HepG2 (cell line): ENCODE data around the gene PAQR7. TPM values are rescaled to one million over a fixed set of nuclear protein-coding genes. Genes with fewer than 3 reads are reported as not detected.

Experiments used
- CREB1 ChIP-seq, 2 experiments: fragments of 450-650 bp in 1 of 2; IDR thresholded peaks; 2 replicates each; pipeline ENCODE4 v1.6.1; 2016 to 2017; ENCODE audit warnings: control low read depth in 1 of 2, mild to moderate bottlenecking in 1 of 2, missing compliant biosample characterization in 1 of 2, missing genetic modification characterization in 1 of 2
- ESRRA ChIP-seq: sonication (generic); formaldehyde crosslinking; IDR thresholded peaks from 2 replicates; pipeline ENCODE4 v1.5.1; 2020; ENCODE audit warnings: mild to moderate bottlenecking, low read depth, missing genetic modification reagents
- HES4 ChIP-seq: sonication (generic); formaldehyde crosslinking; IDR thresholded peaks from 2 replicates; pipeline ENCODE4 v1.9.0; 2021; ENCODE audit warnings: mild to moderate bottlenecking, missing genetic modification reagents, borderline replicate concordance
- HNRNPL ChIP-seq: fragments of 200-400 bp; formaldehyde crosslinking; IDR thresholded peaks from 2 replicates; pipeline ENCODE4 v1.6.1; 2017; ENCODE audit warnings: mild to moderate bottlenecking, low read depth, low read length
- NCOR1 ChIP-seq: fragments of 200-600 bp; sonication (generic); IDR thresholded peaks from 2 replicates; pipeline ENCODE4 v1.7.0; 2017; ENCODE audit warnings: antibody characterized with exemption, low read length, borderline replicate concordance
- ONECUT2 ChIP-seq: sonication (generic); formaldehyde crosslinking; IDR thresholded peaks from 2 replicates; pipeline ENCODE4 v1.4.0; 2020; ENCODE audit warnings: missing genetic modification reagents
- TEAD3 ChIP-seq: optimal IDR thresholded peaks from 2 replicates; pipeline ENCODE3; 2016; ENCODE audit warnings: borderline replicate concordance
- YEATS2 ChIP-seq: sonication (generic); formaldehyde crosslinking; IDR thresholded peaks from 2 replicates; pipeline ENCODE4 v1.4.0; 2020; ENCODE audit warnings: missing genetic modification reagents, borderline replicate concordance
- ZBTB20 ChIP-seq: sonication (generic); formaldehyde crosslinking; IDR thresholded peaks from 2 replicates; pipeline ENCODE4 v1.8.1; 2023; ENCODE audit warnings: missing genetic modification reagents, low read depth, mild to moderate bottlenecking, borderline replicate concordance
- ZNF589 ChIP-seq: sonication (generic); formaldehyde crosslinking; conservative IDR thresholded peaks from 2 replicates; pipeline ENCODE4 v1.8.0; 2022; ENCODE audit warnings: mild to moderate bottlenecking, moderate library complexity, missing genetic modification reagents
- ZNF598 ChIP-seq: sonication (generic); formaldehyde crosslinking; IDR thresholded peaks from 2 replicates; pipeline ENCODE4 v1.5.1; 2020; ENCODE audit warnings: mild to moderate bottlenecking, missing genetic modification reagents, borderline replicate concordance
- ZNF776 ChIP-seq: sonication (generic); formaldehyde crosslinking; IDR thresholded peaks from 2 replicates; pipeline ENCODE4 v1.4.0; 2020; ENCODE audit warnings: mild to moderate bottlenecking, missing genetic modification reagents
- ZSCAN31 ChIP-seq: sonication (generic); formaldehyde crosslinking; IDR thresholded peaks from 2 replicates; pipeline ENCODE4 v1.5.0; 2020; ENCODE audit warnings: low read depth, mild to moderate bottlenecking, missing genetic modification reagents
- polyA plus RNA-seq, 8 experiments: library from polyadenylated mRNA; depleted of rRNA in 3 of 8; stranded (reverse) in 7 of 8; unstranded in 1 of 8; fragments of >200 nt; fragmentation: Illumina TruSeq in 4 of 8; extraction: Trizol in 4 of 8; gene quantifications; 2 replicates each; pipeline versions ENCODE4 v1.2.1 to v1.2.3, GENCODE V29; 2011 to 2016; ENCODE audit warnings: low read depth in 4 of 8, missing spikeins in 1 of 8, mixed read lengths in 1 of 8; ENCODE audit not compliant: insufficient read depth in 1 of 8
- total RNA-seq, 5 experiments: library from RNA; depleted of rRNA; stranded (reverse); fragments of >200 nt; fragmentation: Illumina TruSeq; extraction: Trizol; gene quantifications; 2 replicates each; pipeline ENCODE4 v1.2.3, GENCODE V29; 2016; ENCODE audit warnings: low read depth in 1 of 5
- TF ChIP-seq, protein P1 (sequence below): sonication (generic); formaldehyde crosslinking; IDR thresholded peaks from 2 replicates; pipeline ENCODE4 v1.4.0; 2020; ENCODE audit warnings: missing genetic modification reagents, borderline replicate concordance
- TF ChIP-seq, protein P2 (sequence below): sonication (generic); formaldehyde crosslinking; IDR thresholded peaks from 2 replicates; pipeline ENCODE4 v1.4.0; 2020; ENCODE audit warnings: missing genetic modification reagents, borderline replicate concordance
- TF ChIP-seq, protein P3 (sequence below): sonication (generic); formaldehyde crosslinking; IDR thresholded peaks from 2 replicates; pipeline ENCODE4 v1.4.0; 2020; ENCODE audit warnings: missing genetic modification reagents

Gene PAQR7
- total and polyA plus RNA-seq, 2 of the 13 experiments (the other 11 are each of a cell fraction or from before 2014, with no cell fraction given) = 13.2 to 16.6 TPM

DNA sequence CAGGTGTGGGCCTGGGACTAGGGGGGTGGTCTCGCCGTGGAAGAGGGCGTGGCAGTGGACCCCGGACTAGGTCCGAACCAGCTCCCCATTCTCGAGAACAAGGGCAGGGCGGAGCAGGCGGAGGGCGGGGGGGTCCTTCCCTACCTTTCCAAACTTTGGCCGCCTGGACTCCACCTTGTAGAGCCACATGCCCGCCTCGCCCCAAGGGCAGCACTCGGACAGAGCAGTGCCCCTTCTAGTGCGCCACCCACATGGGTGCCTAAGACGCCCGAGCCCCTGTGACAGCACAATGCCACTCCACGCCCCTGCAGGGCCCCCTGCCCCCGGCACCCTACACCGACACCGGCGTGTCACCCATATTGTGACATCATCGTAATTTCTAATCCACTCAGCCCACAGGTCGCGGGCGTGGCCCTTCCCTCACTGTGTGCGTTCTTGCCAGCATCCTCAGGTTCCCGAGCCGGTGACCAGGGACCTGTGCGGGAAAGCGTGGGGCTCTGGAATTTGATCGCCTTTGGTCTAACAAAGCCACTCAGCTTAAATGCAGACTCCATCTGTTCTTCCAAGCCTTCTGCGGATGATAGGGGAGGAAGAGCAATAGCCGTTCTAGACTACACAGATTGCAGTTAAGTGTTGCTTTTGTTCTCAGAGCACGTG lies 31.3 kb upstream of the PAQR7 start (continued):
- TF ChIP-seq, protein P1, sequence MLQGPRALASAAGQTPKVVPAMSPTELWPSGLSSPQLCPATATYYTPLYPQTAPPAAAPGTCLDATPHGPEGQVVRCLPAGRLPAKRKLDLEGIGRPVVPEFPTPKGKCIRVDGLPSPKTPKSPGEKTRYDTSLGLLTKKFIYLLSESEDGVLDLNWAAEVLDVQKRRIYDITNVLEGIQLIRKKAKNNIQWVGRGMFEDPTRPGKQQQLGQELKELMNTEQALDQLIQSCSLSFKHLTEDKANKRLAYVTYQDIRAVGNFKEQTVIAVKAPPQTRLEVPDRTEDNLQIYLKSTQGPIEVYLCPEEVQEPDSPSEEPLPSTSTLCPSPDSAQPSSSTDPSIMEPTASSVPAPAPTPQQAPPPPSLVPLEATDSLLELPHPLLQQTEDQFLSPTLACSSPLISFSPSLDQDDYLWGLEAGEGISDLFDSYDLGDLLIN (CRISPR knock-in tag) = no peak
- no peak for TF ChIP-seq TEAD3
- no peak for TF ChIP-seq HES4 (CRISPR knock-in tag)
- TF ChIP-seq ESRRA (CRISPR knock-in tag) = no peak
- no peak for TF ChIP-seq ONECUT2 (CRISPR knock-in tag)
- TF ChIP-seq, protein P2, sequence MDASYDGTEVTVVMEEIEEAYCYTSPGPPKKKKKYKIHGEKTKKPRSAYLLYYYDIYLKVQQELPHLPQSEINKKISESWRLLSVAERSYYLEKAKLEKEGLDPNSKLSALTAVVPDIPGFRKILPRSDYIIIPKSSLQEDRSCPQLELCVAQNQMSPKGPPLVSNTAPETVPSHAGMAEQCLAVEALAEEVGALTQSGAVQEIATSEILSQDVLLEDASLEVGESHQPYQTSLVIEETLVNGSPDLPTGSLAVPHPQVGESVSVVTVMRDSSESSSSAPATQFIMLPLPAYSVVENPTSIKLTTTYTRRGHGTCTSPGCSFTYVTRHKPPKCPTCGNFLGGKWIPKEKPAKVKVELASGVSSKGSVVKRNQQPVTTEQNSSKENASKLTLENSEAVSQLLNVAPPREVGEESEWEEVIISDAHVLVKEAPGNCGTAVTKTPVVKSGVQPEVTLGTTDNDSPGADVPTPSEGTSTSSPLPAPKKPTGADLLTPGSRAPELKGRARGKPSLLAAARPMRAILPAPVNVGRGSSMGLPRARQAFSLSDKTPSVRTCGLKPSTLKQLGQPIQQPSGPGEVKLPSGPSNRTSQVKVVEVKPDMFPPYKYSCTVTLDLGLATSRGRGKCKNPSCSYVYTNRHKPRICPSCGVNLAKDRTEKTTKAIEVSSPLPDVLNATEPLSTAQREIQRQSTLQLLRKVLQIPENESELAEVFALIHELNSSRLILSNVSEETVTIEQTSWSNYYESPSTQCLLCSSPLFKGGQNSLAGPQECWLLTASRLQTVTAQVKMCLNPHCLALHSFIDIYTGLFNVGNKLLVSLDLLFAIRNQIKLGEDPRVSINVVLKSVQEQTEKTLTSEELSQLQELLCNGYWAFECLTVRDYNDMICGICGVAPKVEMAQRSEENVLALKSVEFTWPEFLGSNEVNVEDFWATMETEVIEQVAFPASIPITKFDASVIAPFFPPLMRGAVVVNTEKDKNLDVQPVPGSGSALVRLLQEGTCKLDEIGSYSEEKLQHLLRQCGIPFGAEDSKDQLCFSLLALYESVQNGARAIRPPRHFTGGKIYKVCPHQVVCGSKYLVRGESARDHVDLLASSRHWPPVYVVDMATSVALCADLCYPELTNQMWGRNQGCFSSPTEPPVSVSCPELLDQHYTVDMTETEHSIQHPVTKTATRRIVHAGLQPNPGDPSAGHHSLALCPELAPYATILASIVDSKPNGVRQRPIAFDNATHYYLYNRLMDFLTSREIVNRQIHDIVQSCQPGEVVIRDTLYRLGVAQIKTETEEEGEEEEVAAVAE (CRISPR knock-in tag) = 0 out of 2 replicates have a peak, but pooled peaks have one; percentile 7
- 0 out of 2 replicates have a peak, but pooled peaks have one; percentile 54 for TF ChIP-seq ZSCAN31
- 0 out of 2 replicates have a peak, but pooled peaks have one; percentile 48 for TF ChIP-seq ZBTB20 (CRISPR knock-in tag)
- peak; percentile 66; the same call in 1 of the 2 replicates for TF ChIP-seq HNRNPL
- TF ChIP-seq, protein P3, sequence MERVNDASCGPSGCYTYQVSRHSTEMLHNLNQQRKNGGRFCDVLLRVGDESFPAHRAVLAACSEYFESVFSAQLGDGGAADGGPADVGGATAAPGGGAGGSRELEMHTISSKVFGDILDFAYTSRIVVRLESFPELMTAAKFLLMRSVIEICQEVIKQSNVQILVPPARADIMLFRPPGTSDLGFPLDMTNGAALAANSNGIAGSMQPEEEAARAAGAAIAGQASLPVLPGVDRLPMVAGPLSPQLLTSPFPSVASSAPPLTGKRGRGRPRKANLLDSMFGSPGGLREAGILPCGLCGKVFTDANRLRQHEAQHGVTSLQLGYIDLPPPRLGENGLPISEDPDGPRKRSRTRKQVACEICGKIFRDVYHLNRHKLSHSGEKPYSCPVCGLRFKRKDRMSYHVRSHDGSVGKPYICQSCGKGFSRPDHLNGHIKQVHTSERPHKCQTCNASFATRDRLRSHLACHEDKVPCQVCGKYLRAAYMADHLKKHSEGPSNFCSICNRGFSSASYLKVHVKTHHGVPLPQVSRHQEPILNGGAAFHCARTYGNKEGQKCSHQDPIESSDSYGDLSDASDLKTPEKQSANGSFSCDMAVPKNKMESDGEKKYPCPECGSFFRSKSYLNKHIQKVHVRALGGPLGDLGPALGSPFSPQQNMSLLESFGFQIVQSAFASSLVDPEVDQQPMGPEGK (CRISPR knock-in tag) = no peak
- TF ChIP-seq ZNF776 (CRISPR knock-in tag) = no peak
- TF ChIP-seq ZNF589 (CRISPR knock-in tag) = 0 out of 2 replicates have a peak, but pooled peaks have one; percentile 11
- TF ChIP-seq CREB1 (IDR thresholded peaks at IDR 0.05) = peak; percentile 68
- no peak for TF ChIP-seq CREB1 (CRISPR knock-in tag; IDR thresholded peaks at IDR 0.05)
- no peak; the same call in 1 of the 2 replicates for TF ChIP-seq NCOR1
- TF ChIP-seq ZNF598 (CRISPR knock-in tag) = peak; percentile 26; the same call in 1 of the 2 replicates
- TF ChIP-seq YEATS2 (CRISPR knock-in tag) = no peak
